Duodenal mucosa (tissue), 2 donors: ENCODE data around the gene SOX6.
"Not testable (repeated sequence)": the region's sequence is repeated elsewhere in the genome, so short reads cannot be mapped to it uniquely, and the experiment has no call there.

Experiments used
- H3K27ac ChIP-seq: one replicate; pipeline ENCODE4 v1.7.0; 2013; ENCODE audit warnings: low read depth, low read length
- H3K27me3 ChIP-seq, 2 donors: one replicate each; pipeline ENCODE4 v1.7.0; 2013; ENCODE audit warnings: low read length in 2 of 2, control low read depth in 1 of 2; ENCODE audit not compliant: insufficient read depth in 2 of 2, control insufficient read depth in 1 of 2
- H3K36me3 ChIP-seq, 2 donors: one replicate each; pipeline ENCODE4 v1.7.0; 2013; ENCODE audit warnings: low read length in 2 of 2, control low read depth in 1 of 2; ENCODE audit not compliant: insufficient read depth in 2 of 2, control insufficient read depth in 1 of 2
- H3K4me1 ChIP-seq, 2 donors: one replicate each; pipeline ENCODE4 v1.7.0; 2013; ENCODE audit warnings: low read length in 2 of 2, control low read depth in 1 of 2; ENCODE audit not compliant: insufficient read depth in 2 of 2, control insufficient read depth in 1 of 2
- H3K4me3 ChIP-seq, 2 donors: one replicate each; pipeline ENCODE4 v1.7.0; 2013; ENCODE audit warnings: low read length in 2 of 2, low read depth in 1 of 2
- H3K9ac ChIP-seq, 2 donors: one replicate each; pipeline ENCODE4 v1.7.0; 2013; ENCODE audit warnings: low read length in 2 of 2, low read depth in 1 of 2
- H3K9me3 ChIP-seq, 2 donors: one replicate each; pipeline ENCODE4 v1.7.0; 2013; ENCODE audit warnings: low read length in 2 of 2, control low read depth in 1 of 2; ENCODE audit not compliant: control insufficient read depth in 1 of 2

The SOX6 gene

GRCh38 chr11:15929371-15929901 lies 426.9 kb downstream of the SOX6 start:
- no peaks in the 10 kb centered on the region for H3K36me3 ChIP-seq
- H3K27ac ChIP-seq = no peak overlapping the region
- H3K4me1 ChIP-seq = no peaks in the 10 kb centered on the region
- H3K4me3 ChIP-seq = no peak overlapping the region
- no peak overlapping the region for H3K9ac ChIP-seq
- H3K9me3 ChIP-seq = no peaks in the 10 kb centered on the region
- H3K27me3 ChIP-seq = no peaks in the 10 kb centered on the region

DNA sequence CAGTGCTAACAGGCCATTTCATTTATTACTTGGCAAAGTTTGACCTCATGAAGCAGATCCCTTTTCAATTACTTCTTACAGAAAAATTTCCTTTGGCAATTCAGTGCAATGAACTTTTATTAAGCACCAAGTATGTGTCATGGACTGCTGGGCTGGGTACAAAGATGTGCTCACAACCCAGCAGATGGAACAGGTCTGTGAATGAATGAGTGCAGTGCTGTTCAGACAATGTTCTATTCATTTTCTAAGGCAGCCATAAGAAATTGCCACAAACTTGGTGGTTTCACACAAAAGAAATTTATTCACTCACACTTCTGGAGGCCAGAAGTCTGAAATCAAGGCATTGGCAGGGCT lies 428.5 kb downstream of the SOX6 start:
- no peak overlapping the region for H3K4me3 ChIP-seq
- H3K4me1 ChIP-seq = no peaks in the 10 kb centered on the region
- no peak overlapping the region for H3K27ac ChIP-seq
- no peaks in the 10 kb centered on the region for H3K9me3 ChIP-seq
- H3K27me3 ChIP-seq = no peaks in the 10 kb centered on the region
- H3K36me3 ChIP-seq = no peaks in the 10 kb centered on the region
- H3K9ac ChIP-seq = no peak overlapping the region

- Histone ChIP-seq H3K27me3 (no peaks in the 10 kb centered on the region), H3K9ac (no peak overlapping the region), H3K4me1 (no peaks in the 10 kb centered on the region), H3K9me3 (no peaks in the 10 kb centered on the region), H3K4me3 (no peak overlapping the region), H3K27ac (no peak overlapping the region), H3K36me3 (no peaks in the 10 kb centered on the region)
Measured at GRCh38 chr11:15927196-15927863, 429.0 kb downstream of the SOX6 start.

DNA sequence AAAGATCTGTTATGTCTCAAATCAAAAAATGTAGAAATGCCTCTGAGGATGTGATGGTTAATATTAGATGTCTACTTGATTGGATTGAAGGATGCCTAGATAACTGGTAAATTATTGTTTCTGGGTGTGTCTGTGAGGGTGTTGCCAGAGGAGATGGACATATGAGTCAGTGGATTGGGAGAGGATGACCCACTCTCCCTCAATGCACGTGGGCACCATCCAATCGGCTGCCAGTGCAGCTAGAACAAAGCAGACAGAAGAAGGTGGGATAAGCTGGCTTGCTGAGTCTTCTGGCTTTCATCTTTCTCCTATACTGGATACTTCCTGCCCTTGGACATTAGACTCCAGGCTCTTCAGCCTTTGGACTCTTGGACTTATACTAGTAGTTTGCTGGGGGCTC lies 430.3 kb downstream of the SOX6 start:
- no peaks in the 10 kb centered on the region for H3K9me3 ChIP-seq
- no peaks in the 10 kb centered on the region for H3K4me1 ChIP-seq
- no peak overlapping the region for H3K27ac ChIP-seq
- H3K36me3 ChIP-seq = no peaks in the 10 kb centered on the region
- no peaks in the 10 kb centered on the region for H3K27me3 ChIP-seq
- no peak overlapping the region for H3K4me3 ChIP-seq
- H3K9ac ChIP-seq = no peak overlapping the region

GRCh38 chr11:15923183-15923582 lies 433.2 kb downstream of the SOX6 start:
- H3K27me3 ChIP-seq = no peaks in the 10 kb centered on the region
- no peak overlapping the region for H3K27ac ChIP-seq
- H3K36me3 ChIP-seq = no peaks in the 10 kb centered on the region
- no peaks in the 10 kb centered on the region for H3K4me1 ChIP-seq
- H3K4me3 ChIP-seq = no peak overlapping the region
- H3K9ac ChIP-seq = no peak overlapping the region
- no peaks in the 10 kb centered on the region for H3K9me3 ChIP-seq

- not testable (repeated sequence) for H3K27ac ChIP-seq, H3K36me3 ChIP-seq, H3K27me3 ChIP-seq, H3K9ac ChIP-seq, H3K9me3 ChIP-seq, H3K4me3 ChIP-seq, H3K4me1 ChIP-seq
Measured at GRCh38 chr11:15922745-15923144, 433.6 kb downstream of the SOX6 start.

- no peak overlapping the region for H3K4me3 ChIP-seq
- no peak overlapping the region for H3K27ac ChIP-seq
- no peaks in the 10 kb centered on the region for H3K36me3 ChIP-seq
- no peak overlapping the region for H3K9ac ChIP-seq
- H3K27me3 ChIP-seq = no peaks in the 10 kb centered on the region
- H3K4me1 ChIP-seq = no peaks in the 10 kb centered on the region
- no peaks in the 10 kb centered on the region for H3K9me3 ChIP-seq
Measured at GRCh38 chr11:15920856-15921629, 435.3 kb downstream of the SOX6 start.

DNA sequence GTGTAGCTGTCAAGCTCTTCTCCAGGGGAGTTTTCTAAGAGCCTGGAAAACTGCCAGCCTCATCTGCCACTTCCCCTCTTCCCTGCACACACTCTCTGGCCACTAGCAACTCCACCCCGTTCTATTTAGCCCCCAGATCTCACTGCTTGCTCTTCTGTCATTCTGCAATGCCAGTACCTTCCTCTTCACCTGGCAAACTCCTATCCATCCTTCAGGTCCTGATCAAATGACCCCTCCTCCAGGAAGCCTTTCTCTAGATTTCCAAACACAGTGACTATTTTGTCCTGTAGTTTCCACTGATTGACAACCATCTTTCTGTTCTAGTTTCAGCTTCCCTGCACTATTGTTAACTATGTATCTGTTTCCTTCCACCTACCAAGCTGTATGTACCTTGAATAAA lies 437.7 kb downstream of the SOX6 start:
- no peak overlapping the region for H3K4me3 ChIP-seq
- no peak overlapping the region for H3K27ac ChIP-seq
- H3K27me3 ChIP-seq = no peaks in the 10 kb centered on the region
- no peaks in the 10 kb centered on the region for H3K9me3 ChIP-seq
- no peak overlapping the region for H3K9ac ChIP-seq
- no peaks in the 10 kb centered on the region for H3K36me3 ChIP-seq
- H3K4me1 ChIP-seq = no peaks in the 10 kb centered on the region

DNA sequence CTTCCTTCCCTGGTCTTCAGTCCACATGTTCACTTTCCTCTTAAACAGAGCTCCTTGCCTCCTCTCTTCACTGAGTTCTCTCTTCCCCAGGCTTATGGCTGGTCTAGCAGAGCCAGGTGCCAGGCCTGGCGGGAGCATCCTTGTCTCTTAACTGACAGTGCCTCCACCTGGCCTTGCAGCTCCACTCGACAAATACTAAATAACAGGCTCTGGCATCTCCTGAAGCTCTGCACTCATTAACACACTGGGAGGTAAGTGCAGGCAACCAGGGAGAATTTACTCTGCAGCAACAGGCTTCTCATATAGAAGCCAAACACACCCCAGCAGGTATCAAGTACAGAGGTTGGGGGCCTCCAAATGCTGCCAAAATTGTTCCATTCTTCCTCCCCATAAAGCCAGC lies 438.1 kb downstream of the SOX6 start:
- no peak overlapping the region for H3K27ac ChIP-seq
- H3K9me3 ChIP-seq = no peaks in the 10 kb centered on the region
- H3K9ac ChIP-seq = no peak overlapping the region
- no peaks in the 10 kb centered on the region for H3K36me3 ChIP-seq
- no peaks in the 10 kb centered on the region for H3K4me1 ChIP-seq
- H3K4me3 ChIP-seq = no peak overlapping the region
- H3K27me3 ChIP-seq = no peaks in the 10 kb centered on the region
